GM12874 (cell line): Measurements from ENCODE around the gene LRRC1.

ENCODE experiments used
- TF ChIP-seq, protein P1 (sequence below): IDR thresholded peaks from 2 replicates; pipeline ENCODE4 v1.5.1; 2011; ENCODE audit warnings: low read depth, mild to moderate bottlenecking, control low read depth, low read length, moderate library complexity; ENCODE audit not compliant: insufficient read depth

The LRRC1 gene

DNA sequence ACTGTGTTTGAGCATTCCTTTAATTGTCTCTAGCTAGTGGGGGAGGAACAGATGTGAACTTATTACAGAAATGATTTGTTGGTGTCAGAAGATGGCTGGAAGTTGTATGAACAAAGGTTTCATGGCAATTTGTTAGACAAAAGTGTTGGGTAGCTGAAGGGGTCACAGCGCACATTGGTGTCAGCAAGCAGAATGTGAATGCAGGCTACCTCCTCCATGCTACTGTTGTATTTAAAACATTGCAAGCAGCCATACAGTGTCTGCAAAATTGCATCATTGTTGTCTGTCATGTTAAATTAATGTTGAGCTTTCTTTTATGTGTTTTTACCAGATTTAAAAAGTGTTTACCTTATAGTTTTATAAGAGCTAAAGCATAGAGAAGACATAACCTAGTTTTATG, 6.2 kb downstream of the LRRC1 start:
- TF ChIP-seq, protein P1, sequence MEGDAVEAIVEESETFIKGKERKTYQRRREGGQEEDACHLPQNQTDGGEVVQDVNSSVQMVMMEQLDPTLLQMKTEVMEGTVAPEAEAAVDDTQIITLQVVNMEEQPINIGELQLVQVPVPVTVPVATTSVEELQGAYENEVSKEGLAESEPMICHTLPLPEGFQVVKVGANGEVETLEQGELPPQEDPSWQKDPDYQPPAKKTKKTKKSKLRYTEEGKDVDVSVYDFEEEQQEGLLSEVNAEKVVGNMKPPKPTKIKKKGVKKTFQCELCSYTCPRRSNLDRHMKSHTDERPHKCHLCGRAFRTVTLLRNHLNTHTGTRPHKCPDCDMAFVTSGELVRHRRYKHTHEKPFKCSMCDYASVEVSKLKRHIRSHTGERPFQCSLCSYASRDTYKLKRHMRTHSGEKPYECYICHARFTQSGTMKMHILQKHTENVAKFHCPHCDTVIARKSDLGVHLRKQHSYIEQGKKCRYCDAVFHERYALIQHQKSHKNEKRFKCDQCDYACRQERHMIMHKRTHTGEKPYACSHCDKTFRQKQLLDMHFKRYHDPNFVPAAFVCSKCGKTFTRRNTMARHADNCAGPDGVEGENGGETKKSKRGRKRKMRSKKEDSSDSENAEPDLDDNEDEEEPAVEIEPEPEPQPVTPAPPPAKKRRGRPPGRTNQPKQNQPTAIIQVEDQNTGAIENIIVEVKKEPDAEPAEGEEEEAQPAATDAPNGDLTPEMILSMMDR = no peak

DNA sequence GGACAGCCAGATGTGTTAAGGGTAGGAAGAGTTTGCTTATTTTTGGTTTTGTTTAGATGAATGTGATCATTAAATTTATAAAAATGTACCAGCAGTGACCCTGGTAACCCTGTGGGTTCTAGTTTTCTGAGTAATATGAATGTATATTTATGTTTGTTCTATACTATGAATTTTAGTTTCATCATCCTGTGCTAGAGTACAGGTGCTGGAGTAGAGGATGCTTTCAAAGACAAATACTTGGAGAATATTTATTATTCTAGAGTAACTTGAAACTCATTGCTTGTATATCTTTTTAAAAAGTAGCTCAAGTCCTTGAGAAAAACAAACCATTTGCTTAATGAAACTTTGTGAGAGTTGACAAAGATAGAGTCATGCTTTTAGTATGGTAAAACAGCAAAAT, 7.8 kb downstream of the LRRC1 start:
- TF ChIP-seq, protein P1 = no peak

DNA sequence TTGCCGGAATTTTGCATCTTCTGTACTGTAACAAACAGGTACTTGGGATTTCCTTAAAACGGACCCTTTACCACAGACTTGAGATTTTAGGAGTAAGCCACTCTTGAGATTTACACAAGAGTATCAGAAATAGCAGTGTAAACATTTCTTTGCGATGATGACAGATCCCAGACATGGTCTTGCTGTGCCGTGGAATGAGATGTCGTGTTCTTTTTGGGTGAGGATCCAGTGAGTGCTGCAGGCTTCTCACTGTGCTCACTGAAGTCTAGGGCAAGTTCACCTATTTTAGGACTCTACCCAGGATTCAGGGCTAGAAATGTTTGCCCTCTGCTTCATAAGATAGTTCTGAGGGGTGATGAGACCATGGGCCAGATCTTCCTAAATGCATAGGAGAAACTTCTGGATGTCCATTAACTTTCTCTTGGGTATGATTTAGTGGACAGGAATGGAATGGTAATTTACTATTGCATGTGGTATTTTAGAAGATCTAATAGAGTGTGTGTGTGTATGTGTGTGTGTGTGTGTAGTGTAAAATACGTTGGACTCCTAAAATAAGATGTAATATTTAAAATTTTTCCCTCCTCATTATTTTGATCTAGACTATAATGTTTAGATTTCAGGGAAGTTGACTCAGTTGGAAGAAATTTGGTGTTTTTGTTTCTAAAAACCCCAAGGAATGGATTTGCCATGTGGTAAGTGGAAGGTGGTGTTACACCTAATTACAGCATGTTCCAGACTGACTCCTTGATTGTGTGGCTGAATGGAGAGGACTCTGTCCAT, 8.5 kb downstream of the LRRC1 start:
- TF ChIP-seq, protein P1 = no peak

DNA sequence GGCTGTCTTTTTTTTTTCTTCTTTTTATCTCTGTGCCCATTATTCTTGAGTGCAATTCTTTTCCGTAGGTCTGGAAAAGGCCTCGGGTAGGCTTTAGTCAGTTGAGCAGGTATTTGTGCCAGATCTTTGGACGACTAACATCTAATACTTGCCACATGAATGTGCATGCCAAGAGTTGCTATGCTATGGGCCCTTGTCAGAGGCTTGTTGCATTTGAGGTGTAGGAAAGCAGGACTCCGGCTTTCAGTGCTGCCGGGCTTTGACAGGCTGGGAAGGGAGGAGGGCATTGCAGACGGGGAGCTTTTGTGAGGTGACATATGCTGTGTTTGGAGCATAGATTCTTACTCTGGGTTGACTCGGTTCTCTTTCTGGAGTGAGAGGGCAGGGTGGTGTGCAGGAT, 10.2 kb downstream of the LRRC1 start:
- TF ChIP-seq, protein P1 = no peak

DNA sequence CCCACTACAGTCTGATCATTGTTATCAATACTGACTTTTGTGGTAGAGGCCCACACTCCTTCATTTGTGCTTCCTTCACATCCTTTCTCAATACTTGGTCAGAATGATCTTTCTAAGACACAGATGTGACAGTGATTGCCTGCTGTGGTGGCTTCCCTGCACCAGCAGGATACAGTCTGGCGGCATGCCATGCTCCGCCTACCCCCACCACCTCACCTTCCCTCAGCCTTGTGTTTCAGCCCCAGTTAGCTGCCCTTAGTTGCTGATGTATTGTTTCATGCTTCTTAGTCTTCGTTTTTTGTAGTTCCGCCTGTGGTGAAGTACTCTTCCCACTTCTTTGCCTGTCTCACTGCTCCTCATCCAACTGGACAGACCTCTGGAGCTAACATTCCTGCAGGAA, 10.9 kb downstream of the LRRC1 start:
- TF ChIP-seq, protein P1 = no peak

DNA sequence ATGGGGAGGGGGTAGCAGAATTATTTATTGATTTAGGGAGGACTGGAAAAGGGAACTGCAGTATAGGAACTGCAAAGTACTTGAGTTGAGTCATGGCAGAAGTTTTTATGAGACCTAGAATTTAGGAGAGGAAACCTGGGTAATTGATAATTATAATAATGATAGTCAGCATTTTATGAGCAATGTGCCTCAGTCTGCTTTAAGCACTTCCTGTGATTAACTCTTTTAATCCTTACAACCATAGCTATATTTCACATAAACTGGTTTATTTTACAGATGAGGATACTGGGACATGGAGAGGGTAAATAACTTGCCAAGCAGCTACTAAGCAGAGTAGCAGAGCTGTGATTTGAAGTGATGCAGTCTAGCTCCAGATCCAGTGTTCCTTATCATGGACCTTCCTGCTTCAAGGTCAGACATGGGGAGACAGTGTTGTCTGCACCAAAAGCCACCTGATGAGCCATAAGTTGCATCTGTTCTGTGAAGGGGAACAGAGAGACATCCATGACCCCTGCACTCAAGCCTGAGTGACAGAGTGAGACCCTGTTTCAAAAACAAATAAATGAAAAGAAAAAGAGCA, 13.6 kb downstream of the LRRC1 start:
- TF ChIP-seq, protein P1 = no peak

DNA sequence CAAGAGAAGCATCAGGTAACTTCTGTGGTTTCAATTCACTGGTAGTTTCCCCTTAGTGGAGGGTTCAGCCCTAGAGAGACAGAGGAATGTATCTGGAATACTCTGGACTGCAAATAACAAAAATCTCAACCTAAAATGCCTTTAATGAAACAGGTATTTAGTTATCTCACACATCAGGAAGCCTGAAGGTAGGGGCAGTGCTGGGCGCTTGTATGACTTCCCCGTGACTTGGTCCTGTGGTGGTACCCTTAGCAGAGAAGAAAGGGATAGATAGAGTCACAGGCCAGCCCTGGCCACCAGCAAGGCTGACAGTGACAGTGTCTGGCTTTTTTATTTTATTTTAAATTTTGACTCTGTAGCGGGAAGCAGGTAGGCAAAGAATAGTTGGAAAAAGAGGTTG, 14.9 kb downstream of the LRRC1 start:
- TF ChIP-seq, protein P1 = no peak
